ENCODE data around the gene ZNF302. TPM values are rescaled to one million over a fixed set of nuclear protein-coding genes. Genes with fewer than 3 reads are reported as not detected.

The ZNF302 gene
- total RNA-seq (2022) (20.1 and 23.2 TPM in 2 replicates), Bru-seq, nascent RNA (percentile 88 among the genes with signal in this experiment), BruChase-seq, experiment 1, labeled RNA remaining after a 6-hour chase (percentile 75 among the genes with signal in this experiment), BruChase-seq, experiment 2, labeled RNA remaining after a 2-hour chase (percentile 85 among the genes with signal in this experiment)
- long read RNA-seq, transcript ZNF302-201 (5 exons, 2,590 nt) = minor isoform, 5 of 35 reads
- long read RNA-seq, transcript ZNF302-203 (5 exons, 2,600 nt) = major isoform, 6 of 35 reads
- long read RNA-seq, partial matches to known transcripts = 6 of 35 reads
- long read RNA-seq, other reads (novel, unspliced or antisense) = 18 of 35 reads

- peak within 1 kb of the TSS; percentile 99 for H3K27ac Mint-ChIP-seq (ENCODE audit: unreplicated experiment)
- TF ChIP-seq CTCF (IDR thresholded peaks at IDR 0.05; ENCODE audit: unreplicated experiment) = no peak
- CTCF ChIA-PET = interaction anchor here (0.6 kb wide), 1 partner anchor 263 kb away, joined by 5 read pairs; no protein-coding TSS in a partner anchor
- peak; percentile 96 for DNase-seq
- intact Hi-C loops (cut with micrococcal nuclease; ENCODE audit: unreplicated experiment) = no loop called here
- H3K4me3 Mint-ChIP-seq (ENCODE audit: low read depth, unreplicated experiment) = peak within 1 kb of the TSS; percentile 90
- no peaks in the 10 kb centered on the region for H3K27me3 Mint-ChIP-seq (ENCODE audit: unreplicated experiment)
- BruUV-seq (replicated peaks) = no TSS peak
- peaks cover 40% of the 10 kb centered on the region for H3K36me3 Mint-ChIP-seq (ENCODE audit: insufficient read depth, unreplicated experiment)
- peaks cover 17% of the 10 kb centered on the region for H3K9me3 Mint-ChIP-seq (ENCODE audit: low read depth, unreplicated experiment)
- peaks cover 7% of the 10 kb centered on the region for H3K4me1 Mint-ChIP-seq (ENCODE audit: low read depth, unreplicated experiment)
These were observed at the start of gene ZNF302 for GRCh38 chr19:34677386-34678084. ZNF302 (plus strand) TSS chr19:34677678; CDS start chr19:34678805, 1,127 bp downstream.

GRCh38 chr19:34633802-34634201 is 43.7 kb upstream of the ZNF302 start:
- Mint-ChIP-seq H3K9me3 (ENCODE audit: low read depth, unreplicated experiment) (peaks cover 6% of the 10 kb centered on the region), H3K36me3 (ENCODE audit: insufficient read depth, unreplicated experiment) (peaks cover 4% of the 10 kb centered on the region), H3K27me3 (ENCODE audit: unreplicated experiment) (peaks cover 19% of the 10 kb centered on the region), H3K27ac (ENCODE audit: unreplicated experiment) (no peak overlapping the region), H3K4me3 (ENCODE audit: low read depth, unreplicated experiment) (no peak overlapping the region), H3K4me1 (ENCODE audit: low read depth, unreplicated experiment) (no peaks in the 10 kb centered on the region)
- TF ChIP-seq CTCF (IDR thresholded peaks at IDR 0.05; ENCODE audit: unreplicated experiment) = no peak
- CTCF ChIA-PET = interaction anchor here (0.6 kb wide), 1 partner anchor 244 kb away, joined by 3 read pairs; no protein-coding TSS in a partner anchor
- no TSS peak for BruUV-seq (replicated peaks)
- intact Hi-C loops (cut with micrococcal nuclease; ENCODE audit: unreplicated experiment) = no loop called here
- no peak for DNase-seq

- Mint-ChIP-seq H3K4me1 (ENCODE audit: low read depth, unreplicated experiment) (no peaks in the 10 kb centered on the region), H3K27me3 (ENCODE audit: unreplicated experiment) (peaks cover 19% of the 10 kb centered on the region), H3K4me3 (ENCODE audit: low read depth, unreplicated experiment) (no peak overlapping the region), H3K9me3 (ENCODE audit: low read depth, unreplicated experiment) (peaks cover 3% of the 10 kb centered on the region), H3K36me3 (ENCODE audit: insufficient read depth, unreplicated experiment) (peaks cover 4% of the 10 kb centered on the region), H3K27ac (ENCODE audit: unreplicated experiment) (no peak overlapping the region)
- no TSS peak for BruUV-seq (replicated peaks)
- intact Hi-C loops (cut with micrococcal nuclease; ENCODE audit: unreplicated experiment) = loop anchor here (1.0 kb wide), 1 partner anchor 73 kb away; no protein-coding TSS in a partner anchor
- CTCF ChIA-PET = no interaction called here
- peak; percentile 72 for TF ChIP-seq CTCF (IDR thresholded peaks at IDR 0.05; ENCODE audit: unreplicated experiment)
- DNase-seq = peak; percentile 68
These were observed 37.9 kb upstream of the ZNF302 start for GRCh38 chr19:34639491-34640085.

GRCh38 chr19:34642241-34642640 is 35.2 kb upstream of the ZNF302 start:
- BruUV-seq (replicated peaks) = no TSS peak
- H3K27me3 Mint-ChIP-seq (ENCODE audit: unreplicated experiment) = peaks cover 1% of the 10 kb centered on the region
- no peak overlapping the region for H3K27ac Mint-ChIP-seq (ENCODE audit: unreplicated experiment)
- H3K9me3 Mint-ChIP-seq (ENCODE audit: low read depth, unreplicated experiment) = no peaks in the 10 kb centered on the region
- no peak overlapping the region for H3K4me3 Mint-ChIP-seq (ENCODE audit: low read depth, unreplicated experiment)
- no peak for DNase-seq
- intact Hi-C loops (cut with micrococcal nuclease; ENCODE audit: unreplicated experiment) = no loop called here
- H3K36me3 Mint-ChIP-seq (ENCODE audit: insufficient read depth, unreplicated experiment) = no peaks in the 10 kb centered on the region
- CTCF ChIA-PET = no interaction called here
- no peak for TF ChIP-seq CTCF (IDR thresholded peaks at IDR 0.05; ENCODE audit: unreplicated experiment)
- no peaks in the 10 kb centered on the region for H3K4me1 Mint-ChIP-seq (ENCODE audit: low read depth, unreplicated experiment)
